GM21526 (cell line): Measurements from ENCODE around the gene KCNK17.
"Not testable (repeated sequence)": the region's sequence is repeated elsewhere in the genome, so short reads cannot be mapped to it uniquely, and the experiment has no call there.

Experiments
- ATAC-seq: cut with Tn5 transposase; IDR thresholded peaks from one replicate; pipeline ENCODE4 v1.9.1; 2021; ENCODE audit warnings: moderate library complexity; ENCODE audit not compliant: unreplicated experiment, low FRiP score

Gene KCNK17

GRCh38 chr6:39303425-39304153 lies 10.6 kb downstream of the KCNK17 start:
- ATAC-seq: peak; percentile 19

GRCh38 chr6:39302669-39303424 lies 11.4 kb downstream of the KCNK17 start:
- ATAC-seq: peak; percentile 78

- no peak for ATAC-seq
Observed at GRCh38 chr6:39302011-39302410, 12.2 kb downstream of the KCNK17 start.

DNA sequence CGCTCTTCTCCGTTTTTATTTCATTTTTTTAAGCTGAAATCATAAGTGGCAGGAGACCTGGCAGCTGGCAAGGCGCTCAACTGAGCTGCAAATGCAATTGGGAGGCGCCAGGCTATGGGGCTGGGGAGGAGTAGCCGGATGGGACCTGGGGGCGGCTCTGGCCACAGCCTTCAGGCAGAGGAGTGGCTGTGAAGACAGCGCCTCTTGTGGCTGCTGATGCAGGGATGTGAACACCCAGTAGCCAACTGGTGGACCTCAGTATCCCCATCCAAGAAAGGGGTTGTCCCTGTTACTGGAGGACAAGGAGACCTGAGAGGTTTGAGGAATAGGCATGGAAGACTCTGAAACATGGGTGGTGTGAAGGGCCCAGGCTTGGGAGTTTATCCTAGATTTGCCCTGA lies 12.6 kb downstream of the KCNK17 start:
- no peak for ATAC-seq

- no peak for ATAC-seq
Observed at GRCh38 chr6:39300739-39301138, 13.5 kb downstream of the KCNK17 start.

DNA sequence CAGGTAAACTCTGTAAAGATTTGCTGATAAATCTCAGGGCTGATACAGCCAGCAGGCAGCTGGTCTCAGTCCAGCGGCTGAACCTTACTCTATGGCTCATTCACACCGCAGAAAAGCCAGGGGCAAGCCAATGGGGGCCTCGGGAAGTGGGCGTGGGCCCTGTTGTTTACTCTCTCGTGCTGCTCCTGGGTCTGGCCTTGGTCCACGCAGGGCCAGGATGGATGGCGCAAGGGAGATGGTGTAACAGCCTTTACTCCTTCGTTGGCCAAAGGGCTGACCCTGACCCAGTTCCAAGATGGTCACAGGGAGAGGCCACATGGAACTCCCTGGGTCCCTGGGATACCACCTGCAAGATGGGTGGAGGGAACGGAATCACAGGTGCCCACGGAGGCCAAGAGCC lies 16.2 kb downstream of the KCNK17 start:
- no peak for ATAC-seq

- no peak for ATAC-seq
Observed at GRCh38 chr6:39296745-39297640, 17.2 kb downstream of the KCNK17 start.

GRCh38 chr6:39295611-39296011 lies 18.6 kb downstream of the KCNK17 start:
- no peak for ATAC-seq

GRCh38 chr6:39294899-39295298 lies 19.3 kb downstream of the KCNK17 start:
- no peak for ATAC-seq

DNA sequence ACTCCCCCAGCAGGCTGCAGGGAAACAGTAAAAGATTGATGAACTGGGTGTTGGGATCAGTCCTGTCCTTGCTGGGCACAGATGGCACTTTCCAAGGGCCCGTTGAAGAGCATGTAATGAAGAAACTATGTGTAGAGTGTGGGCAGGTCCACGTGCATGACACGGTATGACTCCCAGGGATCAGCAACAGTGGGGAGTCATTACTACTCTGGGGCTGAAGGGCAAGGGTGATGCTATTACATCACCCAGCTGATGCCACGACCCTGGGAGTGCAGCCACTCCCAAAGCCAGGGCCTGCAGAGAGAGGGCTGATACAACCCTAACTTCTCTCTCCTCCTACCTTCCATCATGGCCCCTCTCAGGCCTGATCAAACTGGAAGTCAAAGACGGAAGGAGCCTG lies 20.1 kb downstream of the KCNK17 start:
- no peak for ATAC-seq

GRCh38 chr6:39292637-39293036 lies 21.6 kb downstream of the KCNK17 start:
- ATAC-seq: no peak

GRCh38 chr6:39289490-39289889 lies 24.7 kb downstream of the KCNK17 start:
- ATAC-seq: no peak

- ATAC-seq: no peak
Observed at GRCh38 chr6:39287601-39288000, 26.6 kb downstream of the KCNK17 start.

DNA sequence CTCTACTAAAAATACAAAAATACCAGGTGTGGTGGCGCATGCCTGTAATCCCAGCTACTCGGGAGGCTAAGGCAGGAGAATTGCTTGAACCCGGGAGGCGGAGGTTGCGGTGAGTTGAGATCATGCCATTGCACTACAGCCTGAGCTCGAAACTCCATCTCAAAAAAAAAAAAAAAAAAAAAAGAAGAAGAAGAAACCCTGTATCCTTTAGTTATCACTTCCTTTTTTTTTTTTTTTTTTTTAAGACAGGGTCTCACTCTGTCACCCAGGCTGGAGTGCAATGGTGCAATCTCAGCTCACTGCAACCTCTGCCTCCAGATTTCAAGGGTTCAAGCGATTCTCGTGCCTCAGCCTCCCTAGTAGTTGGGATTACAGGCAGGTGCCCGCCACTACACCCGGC lies 27.6 kb downstream of the KCNK17 start:
- ATAC-seq: not testable (repeated sequence)

DNA sequence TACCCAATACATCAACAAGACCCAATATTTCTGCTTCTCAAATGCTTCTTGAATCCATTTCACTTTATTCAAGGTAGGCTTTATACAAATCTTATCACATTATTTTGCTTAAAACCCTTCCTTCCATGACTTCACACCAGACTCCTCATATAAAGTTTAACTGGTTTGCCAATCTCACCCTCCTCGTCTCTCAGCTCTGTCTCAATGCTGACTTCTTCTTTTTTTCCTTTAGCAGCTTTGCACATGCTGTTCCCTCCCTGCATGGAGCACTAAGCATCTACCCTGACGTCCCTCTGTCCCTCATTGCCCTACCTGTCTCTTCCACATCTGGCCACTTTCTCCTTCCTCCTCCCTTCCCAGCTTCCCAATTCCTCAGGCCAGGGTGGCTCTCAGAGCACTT lies 31.4 kb downstream of the KCNK17 start:
- no peak for ATAC-seq

DNA sequence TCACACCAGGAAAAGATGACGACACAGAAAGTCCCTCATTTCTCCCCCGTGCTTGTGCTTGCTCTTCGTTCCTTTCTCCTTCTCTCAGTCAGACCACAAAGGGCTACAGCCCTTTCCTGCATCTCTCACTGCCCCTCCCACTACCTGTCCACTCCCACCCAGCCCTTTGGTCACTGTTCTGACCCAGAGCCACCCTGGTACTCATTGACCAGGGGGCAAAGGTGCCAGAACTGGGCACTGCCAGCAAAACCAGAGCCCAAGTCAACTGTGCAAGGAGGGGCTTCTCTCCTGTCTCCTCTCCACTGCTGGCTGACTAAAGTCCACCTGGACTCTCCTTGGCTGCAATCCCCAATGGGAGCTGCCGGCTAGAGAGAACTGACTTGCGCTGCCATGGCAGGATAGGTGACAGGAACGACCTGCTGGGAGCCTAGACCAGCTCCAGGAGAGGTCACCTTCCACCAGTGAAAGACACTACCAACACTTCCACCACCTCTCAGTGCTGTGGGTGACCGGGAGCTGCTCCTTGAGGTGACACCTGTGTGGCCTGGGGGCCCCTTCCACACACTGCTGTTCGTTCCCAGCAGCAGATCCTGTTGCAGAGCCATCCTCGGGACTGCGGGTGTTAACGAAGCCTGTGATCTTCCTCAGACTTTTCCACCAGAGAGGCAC lies 32.8 kb downstream of the KCNK17 start:
- no peak for ATAC-seq

DNA sequence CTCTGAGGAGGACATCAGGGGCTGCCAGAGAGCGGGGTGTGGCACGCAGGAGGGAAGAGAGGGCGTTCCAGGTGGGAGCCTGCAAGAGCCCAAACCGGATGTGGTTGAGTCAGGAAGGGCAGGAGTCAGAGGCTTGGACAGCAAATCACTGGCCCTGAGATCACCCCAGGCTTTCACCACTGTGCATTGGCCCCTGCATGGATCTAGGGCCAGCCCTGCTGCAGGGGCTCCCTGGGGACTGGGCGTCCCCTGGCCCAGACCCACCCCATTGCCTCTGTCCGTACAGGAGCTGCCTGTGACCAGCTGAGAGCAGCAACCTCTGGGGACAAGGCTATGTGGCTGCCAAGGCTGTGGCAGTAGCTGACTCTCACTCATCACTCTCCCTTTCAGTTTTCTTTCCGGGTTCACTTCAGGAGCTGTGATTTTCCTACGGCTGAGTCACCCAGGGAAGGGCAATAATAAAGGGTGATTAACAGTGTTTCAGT lies 33.9 kb downstream of the KCNK17 start:
- ATAC-seq: no peak

DNA sequence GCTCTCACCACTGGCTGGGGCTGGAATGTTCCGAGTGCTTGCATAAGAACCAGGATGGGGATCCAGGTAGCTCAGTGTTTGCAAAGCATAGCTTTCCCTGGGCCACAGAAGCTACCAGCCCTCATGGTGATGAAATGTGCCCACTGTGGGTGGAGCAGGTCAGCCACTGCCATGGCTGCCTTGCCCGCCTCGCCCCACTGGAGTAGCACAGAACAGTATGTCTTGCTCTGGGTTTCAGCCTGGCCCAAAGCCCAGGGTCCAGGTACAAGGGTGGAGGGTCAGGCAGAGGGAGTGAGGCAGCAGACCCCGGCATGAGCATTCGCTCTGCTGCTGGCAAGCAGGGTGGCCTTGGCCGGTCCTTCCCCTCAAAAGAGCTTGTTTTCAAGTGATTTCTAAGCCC lies 34.7 kb downstream of the KCNK17 start:
- no peak for ATAC-seq

GRCh38 chr6:39276379-39276995 lies 37.7 kb downstream of the KCNK17 start:
- ATAC-seq: no peak

DNA sequence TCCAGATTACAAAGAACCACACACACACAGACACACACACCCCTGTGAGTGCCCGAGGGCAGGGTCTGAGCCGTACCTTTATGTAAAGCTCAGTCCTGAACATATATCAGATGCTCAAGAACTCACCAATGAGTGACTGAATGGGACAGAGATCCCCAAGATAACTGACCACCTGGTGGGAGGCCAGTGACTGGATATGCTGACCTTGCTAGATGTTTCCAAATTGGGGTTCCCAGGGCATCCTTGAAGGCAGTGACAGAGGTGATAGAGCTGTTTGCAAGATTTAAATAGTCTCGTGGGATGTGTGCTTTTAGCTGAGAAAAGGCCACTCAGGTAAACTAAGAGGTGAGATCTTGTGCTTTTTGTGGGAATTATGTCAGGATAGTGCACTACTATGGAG lies 39.3 kb downstream of the KCNK17 start:
- ATAC-seq: no peak
